ENCODE data around the gene TEX29.

GRCh38 chr13:111278743-111279652 is 41.4 kb upstream of the TEX29 start:
- TF ChIP-seq CTCF (IDR thresholded peaks at IDR 0.05) (no peak), EZH2 (IDR thresholded peaks at IDR 0.05; ENCODE audit: borderline replicate concordance, insufficient read depth, low read depth, low read length, poor library complexity, severe bottlenecking) (no peak)
